Measurements from ENCODE around the gene FABP1. TPM values are rescaled to one million over a fixed set of nuclear protein-coding genes. Genes with fewer than 3 reads are reported as not detected.

The FABP1 gene
- total RNA-seq (not detected), total RNA-seq (0 to 0.23 reads per million in 2 donors)

GRCh38 chr2:88127888-88128653, at the start of gene FABP1:
FABP1 (minus strand) TSS chr2:88128062; CDS start chr2:88128017, 45 bp downstream.
- no peaks in the 10 kb centered on the region for H3K9me3 ChIP-seq (ENCODE audit: control insufficient read depth, low read length, poor library complexity, severe bottlenecking)
- Mint-ChIP-seq H3K27me3 (peaks cover 71% of the 10 kb centered on the region), H3K4me1 (no peaks in the 10 kb centered on the region), H3K36me3 (ENCODE audit: low read depth) (no peaks in the 10 kb centered on the region), H3K4me3 (no peak within 1 kb of the TSS), H3K27ac (no peak within 1 kb of the TSS)
- DNase-seq: no peak
- no peak for ATAC-seq

- H3K9me3 ChIP-seq (ENCODE audit: control insufficient read depth, low read length, poor library complexity, severe bottlenecking): no peaks in the 10 kb centered on the region
- DNase-seq: no peak
- ATAC-seq: no peak
- Mint-ChIP-seq H3K36me3 (ENCODE audit: low read depth) (no peaks in the 10 kb centered on the region), H3K27ac (no peak overlapping the region), H3K27me3 (peaks cover 8% of the 10 kb centered on the region), H3K4me1 (peaks cover 6% of the 10 kb centered on the region), H3K4me3 (no peak overlapping the region)
These were observed 49.7 kb upstream of the FABP1 start for GRCh38 chr2:88177556-88177955.

- DNase-seq (no peak), ATAC-seq (no peak)
- Mint-ChIP-seq H3K4me1 (peaks cover 4% of the 10 kb centered on the region), H3K4me3 (no peak overlapping the region), H3K36me3 (ENCODE audit: low read depth) (no peaks in the 10 kb centered on the region), H3K27ac (no peak overlapping the region), H3K27me3 (peaks cover 8% of the 10 kb centered on the region)
- no peaks in the 10 kb centered on the region for H3K9me3 ChIP-seq (ENCODE audit: control insufficient read depth, low read length, poor library complexity, severe bottlenecking)
These were observed 48.6 kb upstream of the FABP1 start for GRCh38 chr2:88176352-88176984.

- ATAC-seq (no peak), DNase-seq (no peak)
- H3K9me3 ChIP-seq (ENCODE audit: control insufficient read depth, low read length, poor library complexity, severe bottlenecking): no peaks in the 10 kb centered on the region
- Mint-ChIP-seq H3K27me3 (peaks cover 5% of the 10 kb centered on the region), H3K36me3 (ENCODE audit: low read depth) (no peaks in the 10 kb centered on the region), H3K4me3 (no peak overlapping the region), H3K4me1 (peaks cover 4% of the 10 kb centered on the region), H3K27ac (no peak overlapping the region)
These were observed 45.0 kb upstream of the FABP1 start for GRCh38 chr2:88172882-88173281.

GRCh38 chr2:88171966-88172365, 44.1 kb upstream of the FABP1 start:
- H3K4me3 Mint-ChIP-seq: peak overlapping the region; percentile 88
- no peaks in the 10 kb centered on the region for H3K9me3 ChIP-seq (ENCODE audit: control insufficient read depth, low read length, poor library complexity, severe bottlenecking)

GRCh38 chr2:88170472-88170892, 42.6 kb upstream of the FABP1 start:
- Mint-ChIP-seq H3K4me1 (peaks cover 4% of the 10 kb centered on the region), H3K36me3 (ENCODE audit: low read depth) (no peaks in the 10 kb centered on the region), H3K27ac (peak overlapping the region; percentile 90), H3K4me3 (peak overlapping the region; percentile 88), H3K27me3 (no peaks in the 10 kb centered on the region)
- DNase-seq (no peak), ATAC-seq (peak; percentile 17)
- no peaks in the 10 kb centered on the region for H3K9me3 ChIP-seq (ENCODE audit: control insufficient read depth, low read length, poor library complexity, severe bottlenecking)

More at GRCh38 chr2:88171966-88172365, 44.1 kb upstream of the FABP1 start:
- Mint-ChIP-seq H3K4me1 (peaks cover 4% of the 10 kb centered on the region), H3K27me3 (no peaks in the 10 kb centered on the region), H3K36me3 (ENCODE audit: low read depth) (no peaks in the 10 kb centered on the region), H3K27ac (peak overlapping the region; percentile 90)
- ATAC-seq (no peak), DNase-seq (no peak)

GRCh38 chr2:88168386-88168785, 40.5 kb upstream of the FABP1 start:
- H3K36me3 Mint-ChIP-seq (ENCODE audit: low read depth): peaks cover 5% of the 10 kb centered on the region
- no peaks in the 10 kb centered on the region for H3K9me3 ChIP-seq (ENCODE audit: control insufficient read depth, low read length, poor library complexity, severe bottlenecking)
- H3K4me3 Mint-ChIP-seq: no peak overlapping the region
- peaks cover 8% of the 10 kb centered on the region for H3K27me3 Mint-ChIP-seq
- no peak overlapping the region for H3K27ac Mint-ChIP-seq
- ATAC-seq: no peak
- peaks cover 7% of the 10 kb centered on the region for H3K4me1 Mint-ChIP-seq
- no peak for DNase-seq

- Mint-ChIP-seq H3K27ac (no peak overlapping the region), H3K27me3 (peaks cover 8% of the 10 kb centered on the region), H3K36me3 (ENCODE audit: low read depth) (peaks cover 5% of the 10 kb centered on the region), H3K4me1 (peaks cover 5% of the 10 kb centered on the region), H3K4me3 (no peak overlapping the region)
- H3K9me3 ChIP-seq (ENCODE audit: control insufficient read depth, low read length, poor library complexity, severe bottlenecking): no peaks in the 10 kb centered on the region
- no peak for ATAC-seq
- DNase-seq: no peak
These were observed 39.9 kb upstream of the FABP1 start for GRCh38 chr2:88167740-88168139.

GRCh38 chr2:88165332-88166003, 37.6 kb upstream of the FABP1 start:
- Mint-ChIP-seq H3K27ac (no peak overlapping the region), H3K36me3 (ENCODE audit: low read depth) (peaks cover 5% of the 10 kb centered on the region), H3K4me1 (peaks cover 7% of the 10 kb centered on the region), H3K27me3 (peaks cover 12% of the 10 kb centered on the region), H3K4me3 (no peak overlapping the region)
- ATAC-seq: no peak
- no peaks in the 10 kb centered on the region for H3K9me3 ChIP-seq (ENCODE audit: control insufficient read depth, low read length, poor library complexity, severe bottlenecking)
- DNase-seq: no peak

GRCh38 chr2:88161446-88162244, 33.8 kb upstream of the FABP1 start:
- Mint-ChIP-seq H3K4me1 (peaks cover 9% of the 10 kb centered on the region), H3K4me3 (no peak overlapping the region), H3K27ac (no peak overlapping the region), H3K27me3 (peaks cover 22% of the 10 kb centered on the region), H3K36me3 (ENCODE audit: low read depth) (peaks cover 5% of the 10 kb centered on the region)
- ATAC-seq: no peak
- no peaks in the 10 kb centered on the region for H3K9me3 ChIP-seq (ENCODE audit: control insufficient read depth, low read length, poor library complexity, severe bottlenecking)
- no peak for DNase-seq

- H3K4me1 Mint-ChIP-seq: peaks cover 9% of the 10 kb centered on the region
- no peak overlapping the region for H3K27ac Mint-ChIP-seq
- peaks cover 22% of the 10 kb centered on the region for H3K27me3 Mint-ChIP-seq
- H3K9me3 ChIP-seq (ENCODE audit: control insufficient read depth, low read length, poor library complexity, severe bottlenecking): no peaks in the 10 kb centered on the region
- H3K36me3 Mint-ChIP-seq (ENCODE audit: low read depth): peaks cover 5% of the 10 kb centered on the region
- ATAC-seq (no peak), DNase-seq (no peak)
- no peak overlapping the region for H3K4me3 Mint-ChIP-seq
These were observed 32.7 kb upstream of the FABP1 start for GRCh38 chr2:88160517-88160916.

- H3K4me1 Mint-ChIP-seq: peaks cover 9% of the 10 kb centered on the region
- peaks cover 5% of the 10 kb centered on the region for H3K36me3 Mint-ChIP-seq (ENCODE audit: low read depth)
- no peak overlapping the region for H3K27ac Mint-ChIP-seq
- no peak overlapping the region for H3K4me3 Mint-ChIP-seq
- DNase-seq (peak in 1 of 3 donors; percentile 35), ATAC-seq (peak; percentile 65)
- peaks cover 22% of the 10 kb centered on the region for H3K27me3 Mint-ChIP-seq
- H3K9me3 ChIP-seq (ENCODE audit: control insufficient read depth, low read length, poor library complexity, severe bottlenecking): no peaks in the 10 kb centered on the region
These were observed 32.1 kb upstream of the FABP1 start for GRCh38 chr2:88159955-88160415.

GRCh38 chr2:88159481-88159880, 31.6 kb upstream of the FABP1 start:
- ATAC-seq: no peak
- H3K9me3 ChIP-seq (ENCODE audit: control insufficient read depth, low read length, poor library complexity, severe bottlenecking): no peaks in the 10 kb centered on the region
- H3K27me3 Mint-ChIP-seq: peaks cover 20% of the 10 kb centered on the region
- DNase-seq: no peak
- H3K36me3 Mint-ChIP-seq (ENCODE audit: low read depth): peaks cover 5% of the 10 kb centered on the region
- H3K27ac Mint-ChIP-seq: no peak overlapping the region
- H3K4me3 Mint-ChIP-seq: no peak overlapping the region
- peaks cover 9% of the 10 kb centered on the region for H3K4me1 Mint-ChIP-seq

Measured in T-helper 17 cell (primary cell).